OCI-LY3 (cell line): ENCODE results near the gene EXTL1.

ENCODE experiments used
- CTCF ChIP-seq: fragments of 200-600, 300-600 bp; sonication (generic); IDR thresholded peaks from 2 replicates; pipeline ENCODE4 v1.5.1; 2014; ENCODE audit warnings: antibody characterized with exemption, low read length, low read depth
- EZH2phosphoT487 ChIP-seq: fragments of 200-600 bp; shearing (Covaris generic); IDR thresholded peaks from 2 replicates; pipeline ENCODE4 v1.6.1; 2018; ENCODE audit warnings: antibody characterized with exemption, mixed run types, low read depth

GRCh38 chr1:26084091-26084561, 62.6 kb downstream of the EXTL1 start:
- TF ChIP-seq CTCF: no peak
- no peak for TF ChIP-seq EZH2phosphoT487
